GM21717 (cell line): ENCODE data around the gene EPS8L2.

ENCODE experiments used
- ATAC-seq: cut with Tn5 transposase; IDR thresholded peaks from one replicate; pipeline ENCODE4 v1.9.1; 2021; ENCODE audit warnings: mild to moderate bottlenecking, moderate library complexity; ENCODE audit not compliant: unreplicated experiment

EPS8L2 gene

DNA sequence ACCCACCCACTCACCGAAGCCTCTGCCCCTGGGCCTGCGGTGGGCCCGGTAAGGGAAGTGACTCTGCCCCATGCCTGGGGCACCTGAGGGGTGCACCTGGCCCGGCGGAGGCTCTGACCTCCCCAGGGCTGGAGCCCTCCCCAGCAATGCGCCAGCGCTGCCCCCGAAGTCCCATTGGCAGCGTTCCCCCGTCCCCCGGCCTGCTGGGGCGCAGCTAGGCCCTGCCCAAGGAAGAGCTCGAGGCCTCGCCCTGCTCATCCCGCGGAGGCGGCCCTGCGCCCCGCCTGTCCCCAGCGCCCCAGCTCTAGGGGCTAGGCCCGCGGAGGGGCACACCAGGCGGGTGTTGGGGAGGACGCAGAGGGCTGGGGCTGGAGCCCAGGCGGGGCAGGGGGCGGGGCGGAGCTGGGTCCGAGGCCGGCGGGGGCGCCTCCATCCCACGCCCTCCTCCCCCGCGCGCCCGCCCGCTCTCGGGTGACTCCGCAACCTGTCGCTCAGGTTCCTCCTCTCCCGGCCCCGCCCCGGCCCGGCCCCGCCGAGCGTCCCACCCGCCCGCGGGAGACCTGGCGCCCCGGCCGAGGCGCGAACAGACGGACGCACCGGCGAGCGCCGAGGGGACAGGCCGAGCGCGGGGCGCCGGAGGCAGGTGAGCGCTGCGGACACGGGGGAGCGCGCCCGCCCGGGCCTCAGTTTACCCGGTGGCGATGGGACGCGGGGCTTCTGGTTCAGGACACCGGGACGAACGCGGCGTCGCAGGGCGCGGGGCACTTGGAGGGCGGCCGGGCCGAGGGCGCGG lies at the start of gene EPS8L2:
TSS of gene EPS8L2 (plus strand) at position 586 of the 793 bp plus-strand sequence. CDS start 3,177 bp downstream, outside the sequence.
- ATAC-seq: no peak

GRCh38 chr11:656426-656825 lies 49.6 kb upstream of the EPS8L2 start:
- no peak for ATAC-seq

- no peak for ATAC-seq
Measured at GRCh38 chr11:656866-657265, 49.2 kb upstream of the EPS8L2 start.

GRCh38 chr11:657691-658126 lies 48.3 kb upstream of the EPS8L2 start:
- no peak for ATAC-seq

DNA sequence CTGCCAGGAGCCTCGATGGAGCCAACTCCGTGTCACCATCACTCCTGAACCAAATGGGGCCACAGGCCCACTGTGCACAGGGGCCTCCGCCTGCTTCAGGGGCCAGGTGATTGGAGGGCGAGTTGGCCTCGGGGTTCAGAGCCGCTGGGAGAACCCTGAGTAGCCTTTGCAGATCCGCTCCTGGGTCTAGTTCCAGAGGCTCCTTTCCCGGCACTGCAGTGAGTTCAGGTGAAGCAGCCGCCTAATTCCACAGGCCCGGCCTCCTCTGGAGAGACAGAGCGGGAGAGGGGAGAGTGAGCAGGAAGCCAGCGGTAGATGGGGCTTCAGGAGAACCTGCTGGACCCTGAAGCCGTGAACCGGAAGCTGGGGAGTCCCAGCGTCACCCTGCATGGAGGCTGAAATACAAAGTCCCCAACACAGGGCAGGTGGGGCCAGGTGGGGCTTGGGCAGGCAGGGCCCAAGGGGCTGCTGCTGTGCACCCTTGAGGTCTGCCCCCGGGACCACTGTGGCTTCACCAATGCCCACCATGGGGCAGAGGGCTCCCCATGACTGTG lies 46.4 kb upstream of the EPS8L2 start:
- ATAC-seq: no peak

DNA sequence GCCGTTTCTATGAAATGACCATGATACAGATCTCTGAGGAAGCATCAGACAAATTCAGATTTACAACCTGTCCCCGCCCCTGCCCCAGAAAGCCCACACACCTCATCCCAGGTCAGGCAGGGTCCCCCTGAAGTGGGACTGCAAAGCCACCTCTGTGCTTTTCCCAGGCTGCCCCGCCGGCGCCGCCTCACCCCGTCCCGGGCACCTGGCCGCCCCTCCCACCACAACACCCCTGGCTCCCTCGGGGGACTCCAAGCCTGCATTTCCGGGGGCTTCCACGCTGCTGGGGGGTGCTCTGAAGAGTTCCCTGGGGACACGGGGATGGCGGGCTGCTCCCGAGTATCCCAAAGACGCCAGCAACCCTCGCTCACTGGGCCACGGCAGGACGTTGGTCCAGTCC lies 45.8 kb upstream of the EPS8L2 start:
- ATAC-seq: no peak

GRCh38 chr11:660681-661444 lies 45.2 kb upstream of the EPS8L2 start:
- ATAC-seq: no peak

DNA sequence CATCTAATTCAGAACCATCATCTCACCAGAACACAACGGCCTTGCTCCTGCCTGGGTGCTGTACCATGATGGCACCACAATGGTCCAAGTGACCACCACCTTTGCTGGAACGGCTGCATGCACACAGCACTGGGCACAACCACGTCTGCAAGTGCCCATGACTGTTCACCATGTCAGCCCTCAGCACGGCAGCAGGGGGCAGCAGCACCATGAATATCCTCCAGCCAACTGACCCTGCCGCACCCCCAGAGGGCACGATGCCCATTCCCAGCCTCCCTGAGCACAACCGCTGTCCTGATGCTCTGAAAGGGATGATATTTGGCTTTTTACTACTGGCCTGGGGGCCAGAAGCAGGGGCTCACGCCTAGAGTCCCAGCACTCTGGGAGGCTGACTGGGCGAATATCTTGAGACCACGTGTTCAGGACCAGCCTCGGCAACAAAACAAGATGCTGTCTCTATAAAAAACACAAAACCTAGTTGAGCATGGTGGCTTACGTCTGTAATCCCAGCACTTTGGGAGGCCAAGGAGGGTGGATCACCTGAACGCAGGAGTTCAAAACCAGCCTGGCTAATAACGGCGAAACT lies 43.2 kb upstream of the EPS8L2 start:
- no peak for ATAC-seq

- ATAC-seq: no peak
Measured at GRCh38 chr11:665062-665703, 40.8 kb upstream of the EPS8L2 start.

DNA sequence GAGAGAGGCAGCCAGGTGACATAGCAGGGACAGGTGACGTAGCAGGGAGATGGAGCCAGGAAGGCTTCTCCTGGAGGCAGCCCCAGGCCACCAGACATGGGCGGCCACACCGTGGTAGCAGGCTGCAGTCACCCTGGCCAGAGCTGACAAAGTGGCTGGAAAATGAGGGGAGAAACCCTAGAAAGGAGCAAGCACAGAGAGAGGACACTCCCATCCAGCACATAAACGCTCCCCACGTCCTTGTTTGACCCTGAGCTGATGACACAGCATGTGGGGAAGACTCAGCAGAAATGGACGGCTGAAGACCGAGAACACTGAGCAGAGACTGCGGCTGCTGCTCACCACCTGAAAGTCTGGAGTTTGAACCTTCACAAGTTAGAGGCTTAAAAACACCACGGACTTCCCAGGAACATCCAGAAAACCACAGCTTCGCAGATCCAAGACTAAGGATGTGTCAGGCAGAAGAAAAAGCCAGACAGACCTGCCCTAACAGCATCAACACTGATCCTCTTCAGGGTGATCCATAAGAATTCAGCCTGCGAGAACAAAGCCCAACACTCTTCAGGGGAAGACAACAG lies 40.2 kb upstream of the EPS8L2 start:
- no peak for ATAC-seq

GRCh38 chr11:673866-674265 lies 32.2 kb upstream of the EPS8L2 start:
- no peak for ATAC-seq

GRCh38 chr11:674406-674805 lies 31.6 kb upstream of the EPS8L2 start:
- no peak for ATAC-seq

GRCh38 chr11:678297-678696 lies 27.7 kb upstream of the EPS8L2 start:
- ATAC-seq: no peak

GRCh38 chr11:679271-680207 lies 26.5 kb upstream of the EPS8L2 start:
- no peak for ATAC-seq

GRCh38 chr11:680476-680875 lies 25.6 kb upstream of the EPS8L2 start:
- ATAC-seq: no peak

DNA sequence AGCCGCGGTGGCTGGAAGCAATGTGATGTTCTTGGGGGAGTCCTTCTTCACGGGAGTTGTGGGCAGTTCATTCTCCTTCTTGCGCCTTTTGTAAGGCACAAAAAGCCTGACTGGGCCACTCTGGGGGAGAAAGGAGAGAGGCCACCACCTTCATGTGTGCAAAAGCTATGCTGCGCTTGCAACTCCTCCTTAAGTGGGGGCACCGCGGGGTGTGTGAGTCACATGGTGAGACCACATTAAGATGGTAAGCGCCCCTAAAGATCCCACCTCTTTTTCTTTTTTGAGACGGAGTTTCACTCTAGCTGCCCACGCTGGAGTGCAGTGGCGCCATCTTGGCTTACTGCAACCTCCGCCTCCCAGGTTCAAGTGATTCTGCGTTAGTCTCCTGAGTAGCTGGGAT lies 25.1 kb upstream of the EPS8L2 start:
- no peak for ATAC-seq

- no peak for ATAC-seq
Measured at GRCh38 chr11:686451-687243, 19.4 kb upstream of the EPS8L2 start.

DNA sequence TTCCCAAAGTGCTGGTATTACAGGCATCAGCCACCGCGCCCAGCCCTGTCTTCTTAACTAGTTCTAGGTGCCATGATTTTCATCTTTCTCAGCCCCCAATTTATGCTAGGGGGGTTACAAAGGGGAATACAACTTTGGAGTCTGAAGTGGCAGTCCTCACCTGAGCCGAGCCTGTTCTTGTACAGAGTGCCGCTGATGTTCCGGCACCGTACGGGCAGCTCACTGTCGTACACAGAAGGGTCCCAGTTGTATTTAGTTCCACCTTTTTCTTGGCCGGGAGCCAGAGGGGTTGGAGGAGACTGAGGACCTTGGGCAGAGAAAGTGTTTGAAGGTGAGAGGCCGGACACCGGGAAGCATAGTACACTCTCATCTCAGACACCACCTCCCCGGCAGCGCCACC lies 18.3 kb upstream of the EPS8L2 start:
- no peak for ATAC-seq

DNA sequence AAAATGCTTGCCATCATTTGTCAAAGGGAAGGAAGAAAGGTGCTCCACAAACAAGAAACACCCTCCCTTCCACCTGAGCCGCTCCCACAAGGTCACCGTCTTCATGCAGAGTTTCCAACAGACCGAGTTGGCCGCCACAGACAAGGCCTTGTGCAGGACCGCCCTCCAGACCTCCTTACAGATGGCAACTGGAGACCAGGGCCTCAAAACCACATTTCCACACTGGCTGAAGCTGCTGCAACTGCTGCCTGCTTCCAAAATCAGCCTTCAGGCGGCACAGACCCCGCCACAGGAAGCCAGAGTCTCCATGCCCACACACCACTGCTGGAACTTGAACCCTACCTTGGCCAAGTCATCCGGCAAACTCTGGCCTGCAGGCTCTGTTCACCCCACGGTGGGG lies 17.4 kb upstream of the EPS8L2 start:
- ATAC-seq: no peak
